HL-60/S4 treated with retinoic acid at 250 ng/mL for 4 days and 3 days (cell line): ENCODE results near the gene SMYD1.

Experiments
- in situ Hi-C: fragments of 300-500 bp; cut with MboI; formaldehyde crosslinking; loops from 2 replicates; pipeline ENCODE4 v1.7.0; 2022; ENCODE audit warnings: low sequenced_read_pairs

SMYD1 gene

DNA sequence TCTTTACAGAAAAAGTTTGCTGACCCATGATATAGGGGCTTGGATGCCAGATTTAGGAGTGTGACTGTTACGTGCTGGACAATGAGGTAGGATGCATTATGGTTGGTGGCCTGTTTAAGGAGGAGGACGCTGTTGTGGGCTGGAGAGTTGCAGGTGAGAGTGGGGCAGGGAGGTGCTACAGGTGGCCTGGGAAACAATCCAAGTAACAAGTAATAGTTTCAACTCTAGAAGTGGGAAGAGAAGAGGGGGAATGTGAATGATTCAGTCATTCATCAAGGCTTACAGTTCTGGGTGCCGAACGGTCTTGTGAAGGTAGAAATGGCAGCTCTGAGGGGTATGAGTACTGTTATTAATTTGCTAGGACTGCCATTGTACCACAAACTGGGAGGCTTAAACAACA, 54.1 kb downstream of the SMYD1 start:
- in situ Hi-C loops, result no loop called here

DNA sequence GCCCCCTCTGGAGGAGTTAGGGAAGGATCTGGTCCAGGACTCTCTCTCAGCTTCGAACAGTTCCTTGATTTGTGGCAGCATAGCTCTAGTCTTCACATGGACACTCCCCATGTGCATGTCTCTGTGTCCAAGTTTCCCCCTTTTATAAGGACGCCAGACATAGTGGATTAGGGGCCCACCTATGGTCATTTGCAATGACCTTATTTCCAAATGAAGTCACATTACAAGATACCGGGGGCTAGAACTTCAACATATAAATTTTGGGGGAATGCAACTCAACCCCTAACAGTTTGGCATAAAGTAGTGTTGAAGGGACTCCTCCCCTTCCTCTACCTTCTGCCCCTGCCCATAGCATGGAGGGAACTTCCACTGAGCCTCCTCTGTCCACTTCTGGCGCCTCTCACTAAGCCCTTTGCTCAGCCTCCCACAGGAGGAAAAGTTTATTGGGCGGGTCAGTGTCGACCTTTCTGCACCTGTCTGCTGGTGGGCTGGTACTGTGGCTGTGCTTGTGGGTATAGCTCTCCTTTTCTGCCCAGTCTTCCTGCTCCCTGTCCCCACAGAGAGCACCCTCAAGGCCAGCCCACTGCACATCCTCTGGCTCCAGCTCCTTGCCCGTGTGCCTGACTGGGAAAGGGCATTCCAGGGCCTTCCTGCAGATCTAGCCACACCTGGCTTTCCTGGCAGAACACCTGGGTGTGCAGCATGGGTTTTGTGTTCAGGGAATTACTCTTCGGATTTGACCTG, 54.7 kb downstream of the SMYD1 start:
- in situ Hi-C loops, result no loop called here

DNA sequence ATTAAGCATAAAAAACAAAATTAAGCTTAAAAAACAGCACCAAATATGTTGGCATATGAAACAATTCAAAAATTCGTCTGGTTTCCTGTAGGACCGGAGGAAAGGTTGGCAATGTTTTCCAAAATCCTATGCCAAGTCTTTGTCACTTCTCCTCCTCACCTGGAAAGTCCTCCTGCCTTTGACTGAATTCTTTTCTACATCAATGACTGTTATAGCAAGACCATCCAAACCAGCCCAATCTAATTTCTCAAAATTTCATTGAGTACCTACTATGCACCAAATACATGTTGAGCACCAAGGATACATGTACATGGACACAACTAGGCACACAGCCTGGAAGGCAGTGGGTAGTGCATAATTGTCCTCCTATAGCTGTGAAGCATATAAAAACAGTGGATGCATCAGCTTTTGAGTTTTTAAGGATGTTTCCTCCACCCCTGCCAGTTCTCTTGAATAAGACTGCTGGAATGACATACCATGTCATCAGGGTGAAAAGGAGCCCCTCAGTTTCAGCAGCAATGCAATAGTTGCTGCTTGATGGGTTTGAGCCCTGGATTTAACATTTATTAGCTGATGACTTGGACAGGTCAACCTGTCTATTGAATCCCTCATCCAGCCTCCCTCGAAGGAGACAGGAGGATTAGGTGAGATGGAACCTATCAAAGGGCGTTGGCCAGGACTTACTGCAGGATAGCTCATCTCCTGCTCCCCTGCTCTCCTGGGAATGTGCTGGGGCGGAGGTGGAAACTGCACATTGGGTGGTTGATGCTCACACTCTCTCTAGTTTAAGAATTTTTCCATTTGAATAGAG, 55.7 kb downstream of the SMYD1 start:
- in situ Hi-C loops, result no loop called here

DNA sequence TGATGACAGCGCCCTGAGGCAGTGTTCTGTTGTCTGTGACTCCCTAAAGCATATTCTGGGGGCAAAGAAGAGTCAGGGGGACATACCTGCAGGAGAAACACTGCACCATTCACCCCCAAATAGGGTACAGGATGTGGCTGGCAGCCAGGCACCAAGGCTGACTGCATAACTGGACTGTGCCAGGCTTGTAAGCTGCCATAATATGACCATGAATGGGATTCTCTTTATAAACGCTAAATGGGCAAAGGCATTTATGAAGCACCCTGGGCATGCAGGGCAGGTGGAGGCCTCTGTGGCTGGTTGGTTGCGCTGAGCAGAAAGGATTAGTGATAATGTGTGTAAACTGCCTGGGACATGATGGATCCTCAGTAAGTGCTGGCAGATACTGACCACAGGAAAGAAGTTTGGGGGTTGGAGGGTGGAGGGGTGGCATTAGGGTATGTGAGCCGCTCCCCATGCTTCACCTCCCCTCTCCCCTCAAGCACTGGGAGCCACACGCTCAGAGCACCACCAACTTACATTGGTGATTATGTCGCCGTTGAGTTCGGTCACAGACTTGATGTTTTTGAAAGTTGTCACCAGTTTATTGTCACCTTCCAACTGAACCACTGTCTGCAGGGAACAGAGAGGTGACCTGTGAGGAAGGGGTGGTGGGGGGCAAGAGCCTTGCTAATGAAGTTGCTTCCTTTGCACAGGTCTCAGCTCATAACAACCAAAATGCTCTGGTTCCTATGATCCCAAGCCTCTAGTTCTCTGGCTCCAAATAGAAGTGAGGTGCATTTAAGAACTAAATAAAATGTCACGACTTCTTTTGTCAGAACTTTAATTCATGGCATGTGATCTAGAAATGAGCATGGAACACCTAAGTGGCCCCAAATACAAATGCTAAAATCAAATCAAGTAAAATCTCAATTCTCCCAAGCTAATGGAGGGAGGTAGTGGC, 56.6 kb downstream of the SMYD1 start:
- in situ Hi-C loops, result no loop called here

DNA sequence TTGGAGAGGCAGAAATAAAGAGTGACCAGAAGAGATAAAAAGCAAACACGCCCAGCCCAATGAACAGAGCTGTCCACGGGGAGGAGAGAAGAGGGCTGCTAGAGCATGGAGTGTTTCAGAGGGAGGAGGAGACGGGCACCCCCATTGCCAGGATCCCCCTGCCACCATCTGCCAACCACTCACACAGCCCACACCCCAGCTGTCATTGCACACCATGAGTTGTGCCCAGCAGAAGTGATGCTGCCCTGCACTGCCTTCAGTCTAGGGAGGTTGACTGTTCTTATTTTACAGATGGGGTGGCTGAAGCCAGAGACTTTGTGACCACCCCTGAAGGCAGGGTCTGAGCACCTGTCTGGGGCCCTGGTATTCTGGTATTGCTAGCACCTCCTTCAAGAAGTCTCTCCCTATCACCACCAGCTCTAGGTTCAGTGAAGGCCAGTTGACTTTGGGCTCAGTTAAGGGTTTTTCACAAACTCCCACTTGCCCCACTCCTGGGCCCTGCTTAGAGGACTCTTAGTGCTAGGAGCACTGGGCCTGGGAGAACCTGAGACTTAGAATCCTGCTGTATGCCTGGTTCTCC, 57.8 kb downstream of the SMYD1 start:
- in situ Hi-C loops, result no loop called here

DNA sequence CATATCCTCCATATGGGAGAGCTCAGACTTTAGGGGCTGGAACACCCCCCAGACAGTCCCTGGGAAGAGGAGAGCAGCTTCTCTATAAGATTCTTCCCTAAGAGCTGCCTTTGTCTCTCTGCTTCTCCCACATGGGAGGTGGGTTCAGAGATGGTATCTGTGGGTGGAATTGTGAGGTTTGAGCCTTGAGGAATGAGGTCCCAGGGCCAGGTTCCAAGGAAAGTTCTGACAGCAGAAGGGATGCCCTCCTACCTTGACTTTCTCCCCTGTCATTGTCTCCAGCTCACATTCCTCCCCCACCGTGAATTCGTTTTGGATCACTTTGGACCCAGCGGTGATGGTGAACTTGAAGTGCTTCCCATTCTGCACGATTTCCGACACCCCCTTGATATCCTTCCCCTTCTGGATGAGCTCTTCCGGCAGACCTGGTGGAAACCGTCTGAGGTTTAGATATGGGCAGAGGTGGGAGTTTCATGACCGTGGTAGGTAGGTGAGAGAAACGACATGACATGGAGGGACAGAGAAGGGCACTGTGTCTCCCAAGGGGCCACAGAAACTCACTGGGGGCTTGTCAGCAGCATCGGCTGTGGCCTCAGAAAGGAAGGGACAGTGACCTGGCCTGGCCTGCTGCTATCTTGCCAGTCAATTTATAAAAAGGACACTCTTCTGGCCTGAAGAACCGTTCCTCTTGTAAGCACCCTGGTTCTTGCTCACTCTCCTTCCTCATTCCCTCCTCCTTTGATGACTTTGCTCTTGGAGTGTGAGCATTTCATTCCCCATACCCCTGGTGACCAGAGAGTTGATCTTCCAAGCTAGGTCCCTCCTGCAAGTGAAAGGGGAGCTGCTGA, 58.5 kb downstream of the SMYD1 start:
- in situ Hi-C loops, result no loop called here

DNA sequence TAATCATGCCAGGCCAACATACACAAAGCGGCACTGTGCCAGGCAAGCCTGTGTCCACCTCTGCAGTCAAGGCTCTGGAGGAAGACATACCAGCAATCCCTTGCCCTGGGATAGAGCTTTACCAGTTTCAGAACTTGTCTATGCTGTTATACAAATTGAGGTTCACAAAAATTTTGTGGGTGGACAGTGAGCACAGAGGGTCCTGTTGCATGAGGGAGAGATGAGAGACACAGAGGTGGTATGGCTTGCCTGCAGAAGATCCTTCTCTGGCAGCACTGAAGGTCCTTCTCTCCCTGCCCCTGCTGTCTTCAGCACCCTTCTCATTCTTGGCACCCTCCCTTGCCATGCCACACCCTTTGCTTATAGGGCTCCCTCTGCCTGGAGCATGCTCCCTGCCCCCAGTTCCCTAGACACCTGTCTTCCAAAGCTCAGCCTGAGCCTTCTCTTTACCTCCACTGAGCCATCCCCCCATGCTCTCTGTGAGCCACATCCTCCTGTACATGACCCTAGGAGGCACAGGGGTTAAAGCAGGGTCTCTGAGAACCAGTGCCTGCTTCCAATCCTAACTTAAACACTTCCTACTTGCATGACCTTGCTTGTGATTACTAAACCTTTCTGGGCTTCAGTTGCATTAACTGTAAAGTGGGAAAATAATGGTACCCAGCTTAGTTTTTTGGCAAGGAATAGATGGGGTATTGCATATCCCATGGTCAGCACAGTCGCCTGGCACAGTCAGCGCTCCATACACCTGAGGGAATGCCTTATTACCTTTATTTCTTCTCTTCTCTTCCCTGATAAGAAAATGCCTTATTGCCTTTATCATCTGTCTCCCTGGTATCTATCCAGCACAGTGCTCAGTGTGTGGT, 59.4 kb downstream of the SMYD1 start:
- in situ Hi-C loops, result no loop called here

DNA sequence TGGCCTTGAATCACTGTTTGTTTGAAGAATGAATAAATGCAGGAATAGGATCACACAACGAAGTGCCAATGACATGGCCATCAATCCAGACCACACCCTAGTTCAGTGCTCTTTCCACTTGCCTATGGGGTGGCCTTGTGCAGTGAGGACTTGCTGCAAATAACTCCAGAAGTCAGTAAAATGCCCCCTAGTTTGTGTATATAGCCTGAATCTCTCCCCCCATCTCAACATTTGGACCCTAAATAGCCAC, 59.9 kb downstream of the SMYD1 start:
- in situ Hi-C loops, result no loop called here

DNA sequence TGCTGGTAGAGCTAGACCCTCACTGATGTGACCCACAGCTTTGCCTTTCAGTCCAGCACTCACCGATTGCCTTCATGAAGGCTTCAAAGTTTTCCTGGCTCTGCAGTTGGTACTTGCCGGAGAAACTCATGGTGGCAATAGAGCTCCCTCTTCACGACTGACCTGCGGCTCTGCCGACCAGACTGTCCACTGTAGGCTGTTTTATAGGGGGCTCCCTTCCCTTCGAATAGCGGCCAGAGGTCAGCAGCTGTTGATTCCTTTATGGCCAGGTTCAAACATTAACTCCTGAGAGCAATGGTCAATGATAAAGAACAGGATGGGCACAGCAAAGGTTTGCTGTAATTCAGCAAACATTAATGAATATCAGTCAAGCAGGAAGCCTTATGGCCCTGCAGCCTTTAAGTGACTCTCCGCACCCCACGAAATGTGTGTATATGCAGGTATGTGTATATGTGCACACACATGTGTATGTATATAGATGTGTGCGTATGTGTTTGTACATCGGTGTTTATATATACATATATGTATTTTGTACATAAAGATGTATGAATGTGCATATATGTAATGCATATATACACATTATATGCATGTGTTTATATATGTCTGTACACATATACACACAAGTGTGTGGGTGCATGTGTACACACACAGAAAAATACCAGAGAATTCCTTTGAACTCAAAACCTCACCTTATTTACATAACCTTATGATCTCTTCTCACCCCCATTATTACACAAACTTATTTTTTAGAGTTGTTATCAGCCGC, 60.4 kb downstream of the SMYD1 start, which contains the start of gene FABP1:
Gene FABP1 (minus strand): TSS at position 175 of the 766 bp plus-strand sequence. CDS start 45 bp downstream, at position 130.
- in situ Hi-C loops, result no loop called here

DNA sequence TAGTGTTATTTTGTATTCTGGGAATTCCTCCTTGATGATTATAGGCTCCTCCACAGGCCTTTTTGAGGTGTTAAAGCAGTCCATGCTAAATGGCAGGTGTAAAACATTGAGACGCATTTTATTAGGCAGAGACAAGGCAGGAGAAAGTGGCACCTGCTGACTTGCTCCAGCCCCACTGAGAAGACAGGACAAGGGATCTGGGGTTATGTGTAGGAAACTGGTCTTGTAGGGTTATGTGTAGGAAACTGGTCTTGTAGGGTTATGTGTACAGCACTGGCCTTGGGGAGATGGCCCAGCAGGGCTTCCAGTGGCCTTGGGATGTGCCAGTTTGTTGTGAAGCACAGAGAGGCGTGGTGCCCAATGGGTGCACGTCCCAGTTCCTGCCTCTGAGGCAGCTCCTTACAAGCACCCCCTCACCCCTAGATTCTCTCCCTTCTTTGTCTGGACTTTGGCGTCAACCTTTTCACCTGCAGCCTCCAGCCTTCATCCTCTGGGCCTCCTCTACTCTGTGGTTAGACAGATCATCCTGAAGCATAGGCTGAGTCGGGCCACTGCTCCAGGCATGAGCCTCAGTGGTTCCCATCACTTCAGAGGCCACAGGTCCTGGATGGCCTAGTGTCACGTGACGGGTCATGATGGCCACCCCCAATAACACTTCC, 61.2 kb downstream of the SMYD1 start:
- in situ Hi-C loops, result no loop called here

DNA sequence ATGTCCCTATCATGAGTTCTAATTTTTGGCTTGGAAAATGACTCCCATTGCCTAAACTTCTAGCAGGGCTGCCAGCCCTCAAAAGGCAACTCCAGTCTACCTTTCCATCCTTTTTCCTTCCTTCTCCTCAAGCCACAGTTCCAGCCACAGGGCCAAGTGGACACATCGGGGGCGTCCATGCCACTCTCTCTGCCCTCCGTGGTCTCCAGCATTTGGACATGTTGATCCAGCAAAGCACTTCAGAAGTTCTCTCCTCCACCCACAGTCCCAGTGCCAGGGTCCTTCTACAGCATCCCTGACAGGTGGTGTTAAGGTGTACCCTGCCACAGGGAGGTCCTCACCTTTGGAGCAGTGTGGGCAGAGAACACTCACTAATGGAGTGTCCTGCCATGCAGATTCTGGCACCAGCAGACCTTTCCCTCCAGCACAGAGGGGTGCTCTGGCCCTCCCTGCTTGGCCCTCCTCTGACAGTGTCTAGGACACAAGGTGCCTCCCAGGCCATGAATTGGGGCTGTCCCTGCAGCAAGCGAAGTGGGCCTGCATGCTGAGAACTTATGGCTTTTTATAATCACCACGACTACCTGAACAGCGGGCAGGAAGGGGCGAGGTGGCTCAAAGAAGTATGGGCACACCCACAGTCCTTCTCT, 61.8 kb downstream of the SMYD1 start:
- in situ Hi-C loops, result no loop called here

DNA sequence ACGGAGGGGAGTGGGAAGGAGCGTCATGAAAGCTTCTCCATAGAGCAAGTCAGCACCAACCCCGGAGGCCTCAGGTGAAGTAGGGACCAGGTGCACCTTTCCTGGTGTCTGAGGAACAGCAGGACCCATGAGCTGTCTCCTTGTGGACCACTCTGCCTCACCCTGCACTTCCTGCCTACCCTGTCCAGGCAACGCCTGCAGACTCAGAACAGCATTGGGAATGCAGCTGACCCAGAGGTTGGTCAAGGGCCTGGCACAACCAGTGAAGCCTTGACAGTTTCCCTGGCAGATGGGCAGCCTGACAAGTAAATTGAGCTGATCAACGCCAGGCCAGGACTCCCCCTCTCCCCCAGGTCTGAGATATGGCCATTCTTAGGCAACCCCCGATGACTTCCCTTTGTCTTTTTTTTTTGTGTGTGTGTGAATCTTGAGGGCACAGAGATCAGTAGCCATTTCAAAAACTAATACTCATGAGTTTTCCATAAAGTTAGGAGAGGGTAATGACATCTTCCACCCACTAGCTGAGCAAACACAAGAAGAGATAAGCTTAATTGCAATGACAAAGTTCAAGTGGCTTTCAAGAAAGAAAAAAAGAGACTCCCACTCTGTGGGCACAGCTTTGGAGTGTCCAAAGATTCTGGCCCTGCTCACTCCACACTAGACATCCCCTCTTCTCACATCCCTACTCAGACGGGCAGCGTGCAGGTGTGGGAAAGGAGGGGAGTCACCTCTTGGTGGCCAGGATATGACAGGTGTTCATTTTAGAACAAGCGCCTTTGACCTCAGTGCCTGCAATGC, 63.8 kb downstream of the SMYD1 start:
- in situ Hi-C loops, result no loop called here

DNA sequence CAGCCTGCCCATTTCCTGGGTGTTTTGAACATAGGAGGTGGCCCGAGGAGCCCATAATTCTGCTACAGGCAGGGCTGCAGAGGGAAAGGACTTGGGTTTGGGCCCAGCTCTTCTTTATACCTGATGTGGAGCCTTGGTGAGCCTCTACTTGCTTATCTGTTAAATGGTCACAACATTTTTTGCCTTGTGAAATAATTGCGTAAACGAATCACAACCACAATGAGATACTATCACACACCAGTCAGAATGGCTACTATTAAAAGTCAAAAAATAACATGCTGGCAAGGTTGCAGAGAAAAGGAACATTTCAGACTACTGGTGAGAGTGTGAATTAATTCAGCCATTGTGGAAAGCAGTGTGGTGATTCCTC, 64.4 kb downstream of the SMYD1 start:
- in situ Hi-C loops, result no loop called here

DNA sequence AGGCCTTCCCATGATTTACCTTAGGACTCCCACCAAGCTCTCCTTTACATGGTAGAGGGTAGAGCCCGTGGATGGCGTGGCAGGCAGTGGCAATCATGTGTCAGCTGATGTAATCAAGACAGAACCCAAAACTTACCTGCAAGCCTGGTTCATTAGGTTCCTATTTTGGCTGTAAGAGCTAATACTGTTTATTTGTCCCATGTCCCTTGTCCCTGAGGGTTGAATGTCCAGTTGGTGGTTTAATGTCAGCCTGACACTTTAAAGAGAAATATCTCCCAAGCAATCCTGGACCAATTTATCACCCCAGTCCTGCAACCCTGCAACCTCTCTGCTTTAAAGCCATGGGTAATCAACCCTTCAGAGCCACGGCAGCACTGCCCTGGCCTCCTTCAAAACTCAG, 66.2 kb downstream of the SMYD1 start:
- in situ Hi-C loops, result no loop called here

DNA sequence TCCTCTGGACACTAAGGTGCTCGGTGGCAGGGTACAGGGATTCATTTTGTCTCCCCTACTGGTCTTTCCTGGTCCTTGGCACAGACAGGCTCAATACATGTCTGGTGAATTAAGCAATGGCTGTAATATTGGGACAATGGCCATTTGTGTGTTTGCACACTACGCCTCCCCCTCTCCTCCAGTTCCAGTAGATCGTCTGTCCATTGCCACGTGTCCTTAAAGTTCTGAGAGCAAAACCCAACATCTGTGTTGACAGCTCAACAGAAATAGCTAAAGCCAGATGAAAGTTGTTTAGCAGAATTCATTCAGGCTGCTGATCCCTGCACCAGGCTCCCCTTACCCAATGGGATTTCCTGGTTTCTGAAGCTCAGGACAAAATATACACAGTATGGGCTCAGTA, 69.2 kb downstream of the SMYD1 start:
- in situ Hi-C loops, result no loop called here

DNA sequence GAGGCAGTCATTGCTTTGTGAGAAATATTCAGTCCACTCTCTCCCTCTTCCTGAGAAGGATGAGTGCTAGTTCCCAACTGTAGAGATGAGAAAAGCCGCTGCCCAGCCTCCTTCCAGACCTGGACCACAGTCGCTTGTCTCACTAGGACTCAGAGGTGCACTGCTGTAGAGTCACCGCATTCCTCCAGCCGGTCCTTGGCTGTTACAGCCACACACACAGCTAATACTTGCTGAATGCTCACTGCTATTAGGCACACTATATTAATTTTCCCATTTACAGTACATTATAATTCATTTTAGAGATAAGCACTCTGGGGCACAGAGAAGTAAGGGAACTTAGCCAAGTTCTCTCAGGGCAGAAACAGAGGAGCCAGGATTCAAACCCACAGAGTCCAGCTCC, 70.2 kb downstream of the SMYD1 start:
- in situ Hi-C loops, result no loop called here

DNA sequence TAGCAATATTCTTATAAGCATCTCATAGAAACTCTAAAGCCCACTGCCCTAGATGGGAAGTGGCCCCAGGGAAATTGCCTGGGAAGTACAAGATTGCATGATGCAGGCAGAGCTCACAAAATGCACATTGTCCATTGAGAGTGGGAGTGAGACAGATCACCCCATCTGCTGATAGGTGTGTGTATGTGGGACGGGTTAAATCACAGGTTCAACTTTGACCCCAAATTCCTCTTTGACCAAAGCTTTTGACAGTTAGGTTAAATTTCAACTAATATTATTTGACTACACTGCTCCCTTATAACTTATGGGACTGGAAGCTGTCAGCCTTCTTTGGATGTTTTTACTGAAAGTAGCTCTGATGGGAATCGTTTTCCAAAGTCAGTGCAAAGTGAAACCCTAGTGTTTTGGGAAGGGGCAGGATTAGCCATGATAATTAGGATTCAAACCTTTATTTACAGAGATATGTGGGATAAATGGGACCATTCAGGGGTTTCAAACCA, 71.6 kb downstream of the SMYD1 start:
- in situ Hi-C loops, result no loop called here
